ENCODE results near the gene FARSA. TPM values are rescaled to one million over a fixed set of nuclear protein-coding genes. Genes with fewer than 3 reads are reported as not detected.

The FARSA gene
- total and polyA plus RNA-seq, 2 of the 13 experiments (the other 11 are each of a cell fraction or from before 2014, with no cell fraction given), result 25.9 to 72.0 TPM

DNA sequence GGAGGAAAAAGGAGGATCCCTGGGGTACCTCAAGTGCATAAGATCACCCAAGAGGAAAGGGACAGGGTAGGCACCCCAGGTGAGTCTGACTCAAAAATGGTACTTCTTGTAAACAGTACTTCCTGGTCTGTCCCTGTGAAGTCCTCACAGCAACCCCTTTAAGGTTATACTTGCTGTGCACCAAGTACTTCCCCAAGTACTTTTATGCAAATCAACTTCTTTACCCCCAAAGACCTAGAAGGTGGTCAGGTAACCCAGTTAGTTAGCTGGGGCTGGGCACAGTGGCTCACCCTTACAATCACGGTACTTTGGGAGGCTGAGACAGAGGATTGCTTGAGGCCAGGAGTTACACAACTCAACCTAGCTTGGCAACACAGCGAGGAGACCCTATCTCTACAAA lies 7.4 kb upstream of the FARSA start:
- FAIRE-seq (no peak), DNase-seq (ENCODE audit: low spot score) (no peak)
- H3K79me2 ChIP-seq (ENCODE audit: insufficient read depth, low read length), result peaks cover 31% of the 10 kb centered on the region

DNA sequence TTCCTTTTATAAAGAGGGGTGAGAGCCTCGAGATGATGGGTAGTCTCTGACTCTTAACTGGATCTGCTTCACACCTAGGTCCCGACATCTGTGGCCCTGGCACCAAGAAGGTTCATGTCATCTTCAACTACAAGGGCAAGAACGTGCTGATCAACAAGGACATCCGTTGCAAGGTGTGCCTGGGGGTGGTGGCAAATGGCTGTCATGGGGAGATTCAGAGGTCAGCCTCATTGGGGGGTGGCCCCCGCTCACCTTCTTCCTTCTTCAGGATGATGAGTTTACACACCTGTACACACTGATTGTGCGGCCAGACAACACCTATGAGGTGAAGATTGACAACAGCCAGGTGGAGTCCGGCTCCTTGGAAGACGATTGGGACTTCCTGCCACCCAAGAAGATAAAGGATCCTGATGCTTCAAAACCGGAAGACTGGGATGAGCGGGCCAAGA lies 6.5 kb upstream of the FARSA start:
- 76% methylated on average over 9 of the region's 10 CpGs for WGBS (ENCODE audit: low lambda C conversion rate)
- no peak for TF ChIP-seq BORCS8-MEF2B (CRISPR knock-in tag; IDR thresholded peaks at IDR 0.05)
- TF ChIP-seq PAWR (CRISPR knock-in tag; IDR thresholded peaks at IDR 0.05; ENCODE audit: borderline replicate concordance), result no peak
- no peak for TF ChIP-seq NFE2L1 (CRISPR knock-in tag; IDR thresholded peaks at IDR 0.05; ENCODE audit: borderline replicate concordance)
- TF ChIP-seq, protein P1, sequence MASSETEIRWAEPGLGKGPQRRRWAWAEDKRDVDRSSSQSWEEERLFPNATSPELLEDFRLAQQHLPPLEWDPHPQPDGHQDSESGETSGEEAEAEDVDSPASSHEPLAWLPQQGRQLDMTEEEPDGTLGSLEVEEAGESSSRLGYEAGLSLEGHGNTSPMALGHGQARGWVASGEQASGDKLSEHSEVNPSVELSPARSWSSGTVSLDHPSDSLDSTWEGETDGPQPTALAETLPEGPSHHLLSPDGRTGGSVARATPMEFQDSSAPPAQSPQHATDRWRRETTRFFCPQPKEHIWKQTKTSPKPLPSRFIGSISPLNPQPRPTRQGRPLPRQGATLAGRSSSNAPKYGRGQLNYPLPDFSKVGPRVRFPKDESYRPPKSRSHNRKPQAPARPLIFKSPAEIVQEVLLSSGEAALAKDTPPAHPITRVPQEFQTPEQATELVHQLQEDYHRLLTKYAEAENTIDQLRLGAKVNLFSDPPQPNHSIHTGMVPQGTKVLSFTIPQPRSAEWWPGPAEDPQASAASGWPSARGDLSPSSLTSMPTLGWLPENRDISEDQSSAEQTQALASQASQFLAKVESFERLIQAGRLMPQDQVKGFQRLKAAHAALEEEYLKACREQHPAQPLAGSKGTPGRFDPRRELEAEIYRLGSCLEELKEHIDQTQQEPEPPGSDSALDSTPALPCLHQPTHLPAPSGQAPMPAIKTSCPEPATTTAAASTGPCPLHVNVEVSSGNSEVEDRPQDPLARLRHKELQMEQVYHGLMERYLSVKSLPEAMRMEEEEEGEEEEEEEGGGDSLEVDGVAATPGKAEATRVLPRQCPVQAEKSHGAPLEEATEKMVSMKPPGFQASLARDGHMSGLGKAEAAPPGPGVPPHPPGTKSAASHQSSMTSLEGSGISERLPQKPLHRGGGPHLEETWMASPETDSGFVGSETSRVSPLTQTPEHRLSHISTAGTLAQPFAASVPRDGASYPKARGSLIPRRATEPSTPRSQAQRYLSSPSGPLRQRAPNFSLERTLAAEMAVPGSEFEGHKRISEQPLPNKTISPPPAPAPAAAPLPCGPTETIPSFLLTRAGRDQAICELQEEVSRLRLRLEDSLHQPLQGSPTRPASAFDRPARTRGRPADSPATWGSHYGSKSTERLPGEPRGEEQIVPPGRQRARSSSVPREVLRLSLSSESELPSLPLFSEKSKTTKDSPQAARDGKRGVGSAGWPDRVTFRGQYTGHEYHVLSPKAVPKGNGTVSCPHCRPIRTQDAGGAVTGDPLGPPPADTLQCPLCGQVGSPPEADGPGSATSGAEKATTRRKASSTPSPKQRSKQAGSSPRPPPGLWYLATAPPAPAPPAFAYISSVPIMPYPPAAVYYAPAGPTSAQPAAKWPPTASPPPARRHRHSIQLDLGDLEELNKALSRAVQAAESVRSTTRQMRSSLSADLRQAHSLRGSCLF (CRISPR knock-in tag; IDR thresholded peaks at IDR 0.05; ENCODE audit: borderline replicate concordance), result no peak
- no peak for TF ChIP-seq ZNF432 (CRISPR knock-in tag; IDR thresholded peaks at IDR 0.05; ENCODE audit: borderline replicate concordance)
- TF ChIP-seq, protein P2, sequence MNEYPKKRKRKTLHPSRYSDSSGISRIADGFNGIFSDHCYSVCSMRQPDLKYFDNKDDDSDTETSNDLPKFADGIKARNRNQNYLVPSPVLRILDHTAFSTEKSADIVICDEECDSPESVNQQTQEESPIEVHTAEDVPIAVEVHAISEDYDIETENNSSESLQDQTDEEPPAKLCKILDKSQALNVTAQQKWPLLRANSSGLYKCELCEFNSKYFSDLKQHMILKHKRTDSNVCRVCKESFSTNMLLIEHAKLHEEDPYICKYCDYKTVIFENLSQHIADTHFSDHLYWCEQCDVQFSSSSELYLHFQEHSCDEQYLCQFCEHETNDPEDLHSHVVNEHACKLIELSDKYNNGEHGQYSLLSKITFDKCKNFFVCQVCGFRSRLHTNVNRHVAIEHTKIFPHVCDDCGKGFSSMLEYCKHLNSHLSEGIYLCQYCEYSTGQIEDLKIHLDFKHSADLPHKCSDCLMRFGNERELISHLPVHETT (CRISPR knock-in tag; conservative IDR thresholded peaks at IDR 0.05), result no peak
- no peak for TF ChIP-seq NAIF1 (CRISPR knock-in tag; IDR thresholded peaks at IDR 0.05; ENCODE audit: borderline replicate concordance)

More for the DNA sequence above, 7.4 kb upstream of the FARSA start:
- ChIA-PET POLR2A (no interaction called here), CTCF (ENCODE audit: low intra/inter-chr PET ratio, low total read pairs) (no interaction called here)
- peak overlapping the region; percentile 96 for H3K4me2 ChIP-seq (ENCODE audit: low read depth, low read length)
- BruUV-seq (replicated peaks), result no TSS peak
- no peak for ATAC-seq
- H3K36me3 ChIP-seq (replicated peaks in 1 of 2; ENCODE audit: control insufficient read depth in 1 of 2, insufficient read depth in 2 of 2, low read length in 2 of 2), result peaks cover 13 to 43% of the 10 kb centered on the region in 2 experiments
- in situ Hi-C loops (cut with HindIII; ENCODE audit: extremely low pct_ligation_motif_present, low pct_unique_long_range_greater_than_20kb) (no loop called here), intact Hi-C loops (cut with micrococcal nuclease; ENCODE audit: unreplicated experiment) (no loop called here)
- TF ChIP-seq ZNF616 (CRISPR knock-in tag; IDR thresholded peaks at IDR 0.05; ENCODE audit: low read depth), result no peak
- TF ChIP-seq POLR2A (IDR thresholded peaks at IDR 0.05; ENCODE audit: insufficient read depth in 1 of 2, low read depth in 2 of 2, low read length in 2 of 2), result 0 out of 4 replicates have a peak, but pooled peaks of 1 of the 2 experiments have one; percentile 16
- TF ChIP-seq, protein P3, sequence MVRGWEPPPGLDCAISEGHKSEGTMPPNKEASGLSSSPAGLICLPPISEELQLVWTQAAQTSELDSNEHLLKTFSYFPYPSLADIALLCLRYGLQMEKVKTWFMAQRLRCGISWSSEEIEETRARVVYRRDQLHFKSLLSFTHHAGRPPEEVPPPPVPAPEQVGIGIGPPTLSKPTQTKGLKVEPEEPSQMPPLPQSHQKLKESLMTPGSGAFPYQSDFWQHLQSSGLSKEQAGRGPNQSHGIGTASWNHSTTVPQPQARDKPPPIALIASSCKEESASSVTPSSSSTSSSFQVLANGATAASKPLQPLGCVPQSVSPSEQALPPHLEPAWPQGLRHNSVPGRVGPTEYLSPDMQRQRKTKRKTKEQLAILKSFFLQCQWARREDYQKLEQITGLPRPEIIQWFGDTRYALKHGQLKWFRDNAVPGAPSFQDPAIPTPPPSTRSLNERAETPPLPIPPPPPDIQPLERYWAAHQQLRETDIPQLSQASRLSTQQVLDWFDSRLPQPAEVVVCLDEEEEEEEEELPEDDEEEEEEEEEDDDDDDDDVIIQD (CRISPR knock-in tag; IDR thresholded peaks at IDR 0.05; ENCODE audit: low read depth), result no peak
- peak overlapping the region in 1 of 3 experiments; percentile 97; a peak in 1 of 6 replicates for H3K4me3 ChIP-seq (replicated peaks in 1 of 3; ENCODE audit: insufficient read depth in 1 of 3, low read depth in 2 of 3, low read length in 3 of 3)
- H2AFZ ChIP-seq (ENCODE audit: low read length), result no peak overlapping the region
- H3K9me3 ChIP-seq (ENCODE audit: low read length), result no peaks in the 10 kb centered on the region
- H3K27ac ChIP-seq (ENCODE audit: extremely low read length, insufficient read depth, low read length), result peak overlapping the region; percentile 79
- peak overlapping the region; percentile 99; the same call in 1 of the 2 replicates for H3K9ac ChIP-seq (ENCODE audit: insufficient read depth, low read depth, low read length)
- peaks cover 0 to 5% of the 10 kb centered on the region in 2 experiments; a peak in 1 of 5 replicates for H3K27me3 ChIP-seq (ENCODE audit: control insufficient read depth in 1 of 2, insufficient read depth in 2 of 2, low read length in 2 of 2)
- peaks cover 49% of the 10 kb centered on the region for H3K4me1 ChIP-seq (ENCODE audit: insufficient read depth, low read length)
- H4K20me1 ChIP-seq (ENCODE audit: insufficient read depth, low read length), result peaks cover 13% of the 10 kb centered on the region
- 89% methylated on average over 2 of the region's 2 CpGs for WGBS (ENCODE audit: low lambda C conversion rate)

More for the DNA sequence above, 6.5 kb upstream of the FARSA start:
- Histone ChIP-seq H3K4me2 (ENCODE audit: low read depth, low read length) (peak overlapping the region; percentile 96), H3K27ac (ENCODE audit: extremely low read length, insufficient read depth, low read length) (peak overlapping the region; percentile 79), H3K79me2 (ENCODE audit: insufficient read depth, low read length) (peaks cover 31% of the 10 kb centered on the region), H3K9me3 (ENCODE audit: low read length) (no peaks in the 10 kb centered on the region), H3K4me1 (ENCODE audit: insufficient read depth, low read length) (peaks cover 44% of the 10 kb centered on the region), H3K9ac (ENCODE audit: insufficient read depth, low read depth, low read length) (peak overlapping the region; percentile 99), H4K20me1 (ENCODE audit: insufficient read depth, low read length) (peaks cover 13% of the 10 kb centered on the region), H3K4me3 (replicated peaks in 1 of 3; ENCODE audit: insufficient read depth in 1 of 3, low read depth in 2 of 3, low read length in 3 of 3) (peak overlapping the region; percentile 84 to 97 (median 88)), H3K27me3 (ENCODE audit: control insufficient read depth in 1 of 2, insufficient read depth in 2 of 2, low read length in 2 of 2) (peaks cover 0 to 5% of the 10 kb centered on the region in 2 experiments; a peak in 1 of 5 replicates), H2AFZ (ENCODE audit: low read length) (no peak overlapping the region), H3K36me3 (replicated peaks in 1 of 2; ENCODE audit: control insufficient read depth in 1 of 2, insufficient read depth in 2 of 2, low read length in 2 of 2) (peaks cover 13 to 43% of the 10 kb centered on the region in 2 experiments)
- DNase-seq (ENCODE audit: low spot score) (no peak), ATAC-seq (no peak), FAIRE-seq (no peak)
- in situ Hi-C loops (cut with HindIII; ENCODE audit: extremely low pct_ligation_motif_present, low pct_unique_long_range_greater_than_20kb), result no loop called here
- CTCF ChIA-PET (ENCODE audit: low intra/inter-chr PET ratio, low total read pairs), result no interaction called here
- POLR2A ChIA-PET, result no interaction called here
- intact Hi-C loops (cut with micrococcal nuclease; ENCODE audit: unreplicated experiment), result no loop called here
- no TSS peak for BruUV-seq (replicated peaks)

Data from HepG2 (cell line).